Measurements from ENCODE around the gene ZC3HAV1L.
A peak's percentile ranks its signal among the peaks of the same experiment; 100 is the strongest.
"Not testable (repeated sequence)": the region's sequence is repeated elsewhere in the genome, so short reads cannot be mapped to it uniquely, and the experiment has no call there.

Gene ZC3HAV1L

GRCh38 chr7:139051655-139052054 is 15.8 kb upstream of the ZC3HAV1L start:
- no peak for FAIRE-seq

DNA sequence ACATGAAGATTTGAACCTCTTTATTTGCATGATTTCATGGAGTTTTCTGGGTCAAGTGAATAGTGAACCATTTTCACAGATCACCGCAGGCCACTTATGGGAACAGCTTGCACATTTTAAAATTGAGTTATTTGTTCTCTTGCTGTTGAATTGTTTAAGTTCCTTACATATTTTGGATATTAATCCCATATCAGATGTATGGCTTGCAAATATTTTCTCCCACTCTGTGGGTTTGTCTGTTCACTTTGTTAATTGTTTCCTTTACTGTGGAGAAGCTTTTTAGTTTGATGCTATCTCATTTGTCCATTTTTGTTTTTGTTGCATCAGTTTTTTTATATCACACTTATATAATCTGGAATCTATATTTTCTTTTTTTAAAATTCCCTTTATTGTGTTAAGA is 14.1 kb upstream of the ZC3HAV1L start:
- no peak for FAIRE-seq

DNA sequence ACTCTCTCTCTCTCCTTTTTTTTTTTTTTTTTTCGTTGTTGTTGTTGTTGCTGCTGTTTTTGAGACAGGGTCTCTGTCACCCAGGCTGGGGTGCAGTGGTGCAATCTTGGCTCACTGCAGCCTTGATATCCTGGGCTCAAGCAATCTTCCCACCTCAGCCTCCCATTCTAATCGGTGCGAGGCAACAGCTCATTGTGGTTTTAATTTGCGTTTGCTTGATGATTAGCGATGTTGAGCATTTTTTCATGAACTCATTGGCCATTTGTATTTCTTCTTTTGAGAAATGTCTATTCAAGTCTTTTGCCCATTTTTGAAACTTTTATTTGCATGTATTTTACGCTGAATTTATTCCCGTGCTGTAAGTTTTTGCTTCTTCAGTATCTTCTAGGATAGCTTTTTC is 13.3 kb upstream of the ZC3HAV1L start:
- no peak for FAIRE-seq

DNA sequence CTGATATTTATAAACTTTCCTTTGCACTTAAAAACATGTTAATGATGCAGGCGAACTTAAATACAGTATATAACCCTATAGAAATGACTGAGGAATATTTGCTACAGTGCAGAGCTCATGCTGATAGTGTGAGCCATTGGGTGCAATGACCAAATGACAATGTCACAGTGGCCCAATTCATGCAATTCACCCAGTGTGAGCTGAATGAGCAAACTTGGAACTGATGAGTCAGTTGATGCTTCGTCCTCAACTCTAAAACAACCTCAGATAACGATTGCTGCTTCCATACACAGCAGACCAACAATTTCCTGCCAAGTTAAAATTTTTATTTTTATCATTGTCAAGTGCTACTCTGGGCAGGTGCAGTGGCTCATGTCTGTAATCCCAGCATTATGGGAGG is 12.1 kb upstream of the ZC3HAV1L start:
- no peak for FAIRE-seq

- FAIRE-seq, result no peak
These were observed 10.3 kb upstream of the ZC3HAV1L start for GRCh38 chr7:139046143-139046542.

DNA sequence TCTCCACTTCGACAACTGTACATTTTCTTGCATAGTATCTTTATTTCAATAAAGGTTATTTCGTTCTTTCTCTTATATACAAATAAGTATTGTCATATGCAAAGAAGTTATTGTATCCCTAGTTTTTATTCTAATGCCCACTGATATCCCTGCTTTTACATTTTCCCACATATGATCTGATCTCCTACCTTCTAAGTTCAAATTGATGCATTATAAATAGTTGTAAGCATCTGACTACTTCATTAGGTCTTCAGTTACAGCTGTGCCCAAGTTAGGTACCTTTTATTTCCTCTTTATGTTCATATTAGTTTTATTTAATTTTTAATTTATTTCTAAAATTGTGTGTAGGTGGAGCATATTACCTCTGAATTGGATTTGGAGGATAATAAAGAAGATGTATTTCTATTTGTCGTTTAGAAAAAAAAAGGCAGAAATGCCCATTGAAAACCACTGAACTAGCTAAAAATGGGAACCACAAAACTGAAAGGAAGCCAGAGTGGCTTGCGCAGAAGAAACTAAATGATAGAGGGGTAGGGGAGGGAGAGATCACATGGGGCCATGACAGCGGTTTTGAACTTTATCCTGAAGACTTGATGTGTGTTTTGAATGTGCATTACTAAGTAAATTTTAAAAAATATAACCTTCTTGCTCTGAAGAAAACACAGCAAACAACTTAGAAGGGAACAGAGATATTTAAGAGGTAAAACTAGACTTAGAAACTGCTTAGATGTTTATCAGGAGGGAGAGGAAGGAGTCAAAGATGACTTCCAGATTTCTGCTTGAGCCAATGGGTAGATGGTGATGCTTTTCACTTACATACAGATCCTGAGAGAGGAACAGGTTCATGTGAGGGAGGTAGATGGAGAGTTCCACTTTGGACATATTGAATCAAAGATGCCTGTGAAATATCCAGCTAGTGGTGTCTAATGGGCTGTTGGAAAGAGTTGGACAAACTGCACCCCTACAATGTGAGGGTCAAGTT is 9.3 kb upstream of the ZC3HAV1L start:
- no peak for FAIRE-seq

DNA sequence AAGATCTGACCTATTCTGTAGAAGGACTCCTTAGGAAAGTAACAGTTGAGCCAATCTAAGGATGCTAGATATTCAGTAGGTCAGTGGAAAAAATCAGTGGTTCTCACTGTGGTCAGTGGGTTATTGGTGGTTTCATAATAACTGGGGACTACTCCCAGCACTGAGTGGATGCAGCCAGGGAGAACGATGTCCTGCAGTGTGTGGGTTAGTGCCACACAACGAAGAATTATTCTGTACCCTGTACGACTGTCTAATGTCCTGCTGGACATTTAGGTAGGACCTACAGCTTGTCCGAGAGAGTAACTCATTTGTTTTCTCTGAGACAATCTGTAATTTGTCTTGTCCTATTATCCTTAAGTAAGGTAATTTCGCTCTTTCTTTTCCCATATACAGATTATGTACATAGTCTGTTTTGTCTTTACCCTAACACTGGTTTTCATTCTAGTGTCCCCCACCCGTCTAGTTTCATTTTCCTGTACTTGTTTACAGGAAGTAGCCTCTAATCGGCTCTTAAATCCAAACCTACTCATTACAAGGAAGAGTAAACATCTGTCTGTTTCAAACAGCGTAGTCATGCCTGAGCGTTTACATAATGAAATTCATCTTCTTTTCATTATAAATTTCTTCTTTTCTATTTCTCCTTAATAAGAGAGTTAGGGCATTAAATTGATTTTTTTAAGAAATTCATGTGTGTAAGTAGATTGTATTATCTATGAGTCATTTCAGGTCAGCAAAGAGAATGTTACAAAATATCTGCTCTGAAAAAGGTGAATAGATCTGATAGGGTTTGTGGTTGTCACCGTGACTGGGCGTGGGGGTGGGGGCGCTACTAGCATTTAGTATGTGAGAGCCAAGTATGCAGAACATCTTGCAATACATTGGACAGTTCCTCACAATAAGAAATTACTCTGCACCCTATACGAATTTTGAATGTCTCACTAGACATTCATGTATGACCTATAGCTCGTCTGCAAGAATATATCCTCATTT is 8.3 kb upstream of the ZC3HAV1L start:
- no peak for FAIRE-seq

DNA sequence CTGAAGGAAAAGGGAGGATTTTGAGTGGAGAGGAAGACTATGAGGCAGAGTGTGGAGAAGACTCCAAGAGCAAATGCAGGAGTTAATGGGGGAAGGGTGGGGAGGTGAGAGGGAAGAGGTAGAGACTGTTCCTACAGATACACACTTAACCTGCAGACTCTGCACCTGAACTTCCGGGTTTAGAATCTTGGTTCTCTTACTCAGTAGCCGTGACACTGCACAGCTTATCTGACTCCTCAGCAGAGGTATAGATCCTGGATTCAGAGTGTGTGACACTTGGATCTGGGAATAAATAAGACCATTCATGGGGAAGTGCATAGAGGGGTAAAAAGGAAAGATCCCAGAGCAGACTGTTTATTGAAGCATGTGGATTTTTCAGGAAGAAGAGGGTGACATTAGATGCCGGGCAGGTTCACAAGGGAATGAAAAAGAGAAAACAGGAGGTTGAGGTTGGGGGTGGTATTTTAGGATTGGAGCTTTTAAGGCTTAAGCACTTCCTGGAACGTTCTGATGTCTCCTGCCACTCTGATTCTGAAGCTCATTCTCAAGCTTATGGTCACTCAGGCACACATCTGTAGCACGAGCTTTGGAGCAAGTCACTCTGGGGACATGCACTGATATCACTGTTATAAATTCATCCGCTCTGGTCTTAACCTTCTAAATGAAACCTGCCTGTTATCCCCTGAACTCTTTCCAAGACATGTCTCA is 5.7 kb upstream of the ZC3HAV1L start:
- no peak for FAIRE-seq

- FAIRE-seq, result no peak
These were observed 2.8 kb upstream of the ZC3HAV1L start for GRCh38 chr7:139038691-139039090.

GRCh38 chr7:139036901-139037300 is 1.1 kb upstream of the ZC3HAV1L start:
- no peak for FAIRE-seq

GRCh38 chr7:139034855-139035585 is 822 bp downstream of the ZC3HAV1L start:
- no peak for FAIRE-seq

DNA sequence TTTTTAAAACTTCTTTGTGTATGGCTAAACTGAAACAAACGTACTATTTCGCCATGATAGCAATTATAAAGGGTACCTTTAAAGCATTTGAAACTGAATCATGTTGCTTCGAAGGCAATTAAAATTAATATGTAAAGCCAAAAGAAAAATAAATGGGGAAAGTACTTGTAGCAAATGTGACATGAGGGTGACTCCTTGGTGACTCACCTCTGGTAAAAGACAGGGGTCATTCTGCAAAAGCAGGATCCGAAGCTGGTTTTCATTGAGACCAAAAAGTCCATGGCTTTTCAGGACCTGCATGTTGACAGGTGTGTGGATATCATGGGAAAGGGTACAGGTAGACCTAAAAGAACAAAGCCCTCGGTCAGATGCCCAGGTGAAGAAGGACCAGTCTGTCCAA is 1.5 kb downstream of the ZC3HAV1L start:
- no peak for FAIRE-seq

DNA sequence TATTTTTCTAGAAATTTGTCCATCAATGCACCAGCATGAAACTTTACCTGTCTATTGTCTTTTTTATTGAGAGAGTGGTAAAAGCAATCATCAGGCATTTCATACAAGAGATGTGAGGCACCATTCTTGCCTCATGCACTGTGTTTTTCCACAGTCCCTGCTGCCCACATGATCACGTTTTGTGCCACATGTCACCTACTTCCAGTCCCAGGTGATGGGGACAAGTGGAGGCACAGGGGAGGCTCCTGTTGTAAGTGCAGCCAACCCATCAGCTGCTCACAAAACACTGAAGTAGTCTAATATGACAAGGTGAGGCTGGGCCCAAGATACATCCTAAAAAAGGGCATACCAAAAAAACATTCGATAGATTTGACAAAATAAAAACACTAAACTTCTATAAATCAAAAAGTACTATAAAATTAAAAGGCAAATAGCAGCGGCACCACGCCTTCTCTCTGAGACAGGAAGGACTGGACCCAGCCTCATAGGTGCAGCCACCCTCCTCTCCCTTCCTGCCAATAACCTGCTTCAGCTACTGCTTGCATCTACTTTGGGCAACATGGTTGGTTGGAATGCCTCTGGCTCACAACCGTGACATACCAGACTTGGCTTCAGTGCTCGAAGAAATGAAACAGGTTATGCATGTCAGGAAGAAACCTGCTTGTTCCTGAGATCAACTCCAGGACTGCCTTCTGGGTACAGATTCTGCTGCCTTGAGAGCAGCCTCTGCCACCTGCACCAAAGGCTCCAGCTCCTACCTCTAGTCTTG is 2.3 kb downstream of the ZC3HAV1L start:
- FAIRE-seq, result no peak

- FAIRE-seq, result no peak
These were observed 3.4 kb downstream of the ZC3HAV1L start for GRCh38 chr7:139032473-139032872.

- FAIRE-seq, result no peak
These were observed 6.5 kb downstream of the ZC3HAV1L start for GRCh38 chr7:139029353-139029752.

DNA sequence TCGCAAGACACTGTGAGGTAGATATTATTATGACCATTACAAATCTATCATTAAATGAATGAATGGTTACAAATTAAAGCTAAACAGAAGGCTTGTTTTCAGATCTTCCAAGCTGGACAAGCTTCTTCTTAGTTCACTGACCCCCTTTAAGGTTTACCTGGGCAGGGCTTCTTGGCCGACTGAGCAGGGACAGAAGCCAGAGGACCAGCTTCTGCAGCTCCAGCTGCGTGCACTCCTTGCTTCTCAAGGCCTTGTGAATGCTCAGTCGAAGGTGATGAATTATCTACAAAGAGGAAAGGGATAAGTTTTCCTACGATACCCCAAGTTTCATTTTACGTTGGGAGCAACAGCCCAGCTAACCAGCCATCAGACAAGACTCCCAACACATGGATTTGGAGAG is 9.3 kb downstream of the ZC3HAV1L start:
- no peak for FAIRE-seq

- not testable (repeated sequence) for FAIRE-seq
These were observed 10.0 kb downstream of the ZC3HAV1L start for GRCh38 chr7:139025861-139026260.

DNA sequence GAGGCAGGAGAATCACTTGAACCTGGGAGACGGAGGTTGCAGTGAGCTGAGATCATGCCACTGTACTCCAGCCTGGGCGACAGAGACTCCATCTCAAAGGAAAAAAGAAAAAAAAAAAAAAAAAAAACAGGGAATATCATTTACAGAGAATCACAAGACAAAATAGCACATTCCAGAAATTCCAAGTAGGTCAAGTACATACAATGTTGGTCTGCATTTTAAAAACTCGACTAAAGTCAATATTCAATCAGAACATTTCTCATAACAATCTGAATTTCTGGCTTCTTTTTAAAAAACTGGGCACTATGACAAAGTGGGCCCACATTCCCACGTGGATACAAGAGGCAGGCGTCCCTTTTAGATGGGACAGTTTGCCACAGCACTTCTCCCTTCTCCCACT is 12.8 kb downstream of the ZC3HAV1L start:
- FAIRE-seq, result no peak

- no peak for FAIRE-seq
These were observed 13.6 kb downstream of the ZC3HAV1L start for GRCh38 chr7:139022286-139022685.

GRCh38 chr7:139018910-139019309 is 16.9 kb downstream of the ZC3HAV1L start:
- no peak for FAIRE-seq

DNA sequence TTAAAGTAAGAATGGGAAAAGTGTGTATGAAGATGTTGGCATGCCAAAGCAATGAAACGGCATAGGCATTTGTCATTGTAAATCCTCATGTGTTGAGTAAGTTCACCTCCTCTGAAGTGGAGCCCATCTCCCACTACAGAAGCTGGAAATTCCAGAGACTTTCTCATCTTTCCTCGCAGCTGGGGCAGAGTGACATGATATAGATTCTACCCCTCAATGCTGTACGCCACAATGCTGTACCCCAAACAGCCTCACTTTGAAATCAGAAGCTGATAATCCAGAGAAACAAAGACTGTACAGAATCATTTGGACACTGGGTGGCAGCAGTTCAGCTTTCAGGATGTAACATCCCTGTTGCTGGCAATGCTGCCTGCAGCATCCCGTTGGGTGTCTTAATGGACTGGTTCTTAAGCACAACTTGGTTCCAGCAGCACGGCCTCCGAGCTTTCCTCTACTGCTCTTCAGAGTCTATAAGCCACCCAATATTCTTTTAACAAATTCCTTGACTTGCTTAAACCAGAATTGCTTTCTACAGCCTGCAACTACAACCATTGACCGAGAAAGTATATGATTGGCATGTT is 18.8 kb downstream of the ZC3HAV1L start:
- peak; percentile 64 for FAIRE-seq
